ENCODE data around the gene ACSBG1. TPM values are rescaled to one million over a fixed set of nuclear protein-coding genes. Genes with fewer than 3 reads are reported as not detected.
"Not testable (repeated sequence)": the region's sequence is repeated elsewhere in the genome, so short reads cannot be mapped to it uniquely, and the experiment has no call there.

The ACSBG1 gene
- total RNA-seq, 1 experiment from 2014 or later = not detected

DNA sequence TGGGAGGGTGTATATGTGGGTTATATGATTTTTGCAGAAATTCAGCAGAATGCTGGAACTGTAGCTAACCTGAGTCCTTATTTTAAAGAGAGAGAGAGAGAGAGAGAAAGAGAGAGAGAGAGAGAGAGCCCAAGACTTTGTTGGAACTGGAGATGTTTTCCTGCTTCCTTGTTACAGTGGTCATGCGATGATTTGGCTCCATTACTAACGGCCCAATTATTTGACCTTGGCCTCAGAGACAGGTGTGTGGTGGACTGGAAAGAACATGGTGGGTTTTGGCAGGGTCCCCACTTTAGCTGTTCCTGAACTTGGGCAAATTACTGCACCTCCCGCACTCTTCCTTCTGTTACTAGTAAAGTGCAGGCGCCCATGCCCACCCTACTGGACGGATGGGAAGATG, 14.8 kb upstream of the ACSBG1 start:
- no peak for DNase-seq (ENCODE audit: low spot score)

DNA sequence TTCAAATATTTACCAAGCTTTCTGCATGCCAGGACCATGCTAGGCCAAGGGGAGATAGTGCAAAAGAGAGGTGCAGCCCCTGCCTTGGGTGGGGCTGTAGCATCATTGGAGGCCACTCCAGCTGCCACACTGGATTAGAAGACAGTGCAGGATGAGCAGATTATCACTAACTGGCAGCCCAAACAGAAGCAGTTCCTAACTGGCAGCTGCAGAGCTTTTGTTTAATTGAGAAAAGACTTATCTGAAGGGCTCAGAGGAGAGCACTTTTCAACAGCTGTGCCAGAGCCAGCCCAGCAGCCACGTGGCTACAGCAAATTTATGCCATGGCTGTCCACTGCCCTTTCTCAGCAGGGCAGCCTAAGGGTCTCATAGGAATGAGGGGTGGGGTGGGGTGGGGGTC, 13.5 kb upstream of the ACSBG1 start:
- no peak for DNase-seq (ENCODE audit: low spot score)

DNA sequence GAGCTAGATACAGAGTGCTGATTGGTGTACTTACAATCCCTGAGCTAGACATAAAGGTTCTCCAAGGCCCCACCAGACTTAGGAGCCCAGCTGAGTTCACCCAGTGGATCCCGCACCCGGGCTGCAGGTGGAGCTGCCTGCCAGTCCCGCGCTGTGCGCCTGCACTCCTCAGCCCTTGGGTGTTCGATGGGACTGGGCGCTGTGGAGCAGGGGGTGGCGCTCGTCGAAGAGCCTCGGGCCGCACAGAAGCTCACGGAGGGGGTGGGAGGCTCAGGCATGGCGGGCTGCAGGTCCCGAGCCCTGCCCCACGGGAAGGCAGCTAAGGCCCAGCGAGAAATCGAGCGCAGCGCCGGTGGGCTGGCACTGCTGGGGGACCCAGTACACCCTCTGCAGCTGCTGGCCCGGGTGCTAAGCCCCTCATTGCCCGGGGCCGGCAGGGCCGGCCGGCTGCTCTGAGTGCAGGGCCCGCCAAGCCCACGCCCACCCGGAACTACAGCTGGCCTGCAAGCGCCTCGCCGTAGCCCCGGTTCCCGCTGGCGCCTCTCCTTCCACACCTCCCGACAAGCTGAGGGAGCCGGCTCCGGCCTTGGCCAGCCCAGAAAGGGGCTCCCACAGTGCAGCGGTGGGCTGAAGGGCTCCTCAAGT, 11.7 kb upstream of the ACSBG1 start:
- DNase-seq (ENCODE audit: low spot score) = not testable (repeated sequence)

DNA sequence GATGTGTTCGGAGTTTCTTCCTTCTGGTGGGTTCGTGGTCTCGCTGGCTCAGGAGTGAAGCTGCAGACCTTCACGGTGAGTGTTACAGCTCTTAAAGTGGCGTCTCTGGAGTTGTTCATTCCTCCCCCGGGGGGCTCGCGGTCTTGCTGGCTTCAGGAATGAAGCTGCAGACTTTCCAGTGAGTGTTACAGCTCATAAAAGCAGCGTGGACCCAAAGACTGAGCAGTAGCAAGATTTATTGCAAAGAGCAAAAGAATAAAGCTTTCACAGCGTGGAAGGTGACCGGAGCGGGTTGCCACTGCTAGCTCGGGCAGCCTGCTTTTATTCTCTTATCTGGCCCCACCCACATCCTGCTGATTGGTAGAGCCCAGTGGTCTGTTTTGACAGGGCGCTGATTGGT, 11.0 kb upstream of the ACSBG1 start:
- DNase-seq (ENCODE audit: low spot score) = not testable (repeated sequence)

DNA sequence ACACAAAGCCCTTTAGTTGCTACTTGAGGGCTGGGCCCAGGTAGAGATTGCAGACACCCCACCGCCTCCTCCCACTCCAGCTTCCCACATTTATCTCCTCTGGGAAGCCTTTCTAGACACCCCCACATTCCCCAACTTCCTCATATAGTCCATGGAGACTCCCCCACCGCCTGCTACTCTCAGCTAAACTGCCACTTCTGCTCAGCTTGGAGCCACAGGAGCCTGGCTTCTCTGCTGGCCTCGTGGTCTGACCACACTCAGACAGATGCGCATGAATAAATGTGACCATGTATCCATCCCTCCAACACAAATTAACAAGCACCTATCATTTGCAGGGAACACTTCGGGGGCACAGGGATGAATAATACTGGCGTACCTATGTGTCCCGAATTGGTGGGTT, 10.5 kb upstream of the ACSBG1 start:
- DNase-seq (ENCODE audit: low spot score) = no peak

DNA sequence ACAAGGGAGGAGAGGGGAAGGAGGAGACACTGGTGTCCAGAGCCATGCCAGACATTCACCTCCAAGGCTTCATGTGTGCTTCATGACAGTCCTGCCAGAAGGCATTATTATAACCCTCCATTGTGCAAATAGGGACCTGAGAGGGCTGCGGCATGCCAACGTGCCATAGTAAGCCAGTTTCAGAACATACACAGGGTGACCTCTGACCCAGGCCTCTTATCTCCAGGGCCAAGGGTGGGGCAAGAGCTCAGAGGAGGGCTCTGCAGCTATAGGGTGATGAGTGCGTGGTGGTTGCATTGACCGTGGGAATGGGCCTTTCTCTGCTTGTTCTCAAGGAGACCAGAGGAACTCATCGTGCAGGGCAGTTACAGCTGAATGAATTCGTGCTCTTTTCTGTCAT, 9.7 kb upstream of the ACSBG1 start:
- no peak for DNase-seq (ENCODE audit: low spot score)

DNA sequence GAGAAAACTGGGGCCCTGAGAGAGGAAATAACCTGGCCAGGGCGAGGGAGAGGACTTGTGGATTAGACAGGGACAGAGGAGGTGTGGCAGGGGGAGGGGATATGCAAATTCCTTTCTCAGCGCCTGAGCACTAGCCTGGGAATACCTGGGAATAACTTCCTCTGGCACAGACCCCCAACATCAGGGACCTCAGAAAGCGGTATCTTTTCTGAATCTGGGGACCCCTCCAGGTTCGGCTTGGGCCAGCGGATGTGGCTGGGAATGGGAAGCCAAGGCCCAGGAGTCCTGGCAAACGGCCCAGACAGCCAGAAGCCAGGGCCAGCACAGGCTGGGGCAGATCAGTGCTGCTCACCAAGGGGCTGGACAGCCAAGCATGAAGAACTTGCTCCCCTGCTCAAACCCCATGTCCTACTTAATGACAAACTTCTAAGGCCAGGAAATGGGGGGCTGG, 9.2 kb upstream of the ACSBG1 start:
- DNase-seq (ENCODE audit: low spot score) = peak; percentile 13

DNA sequence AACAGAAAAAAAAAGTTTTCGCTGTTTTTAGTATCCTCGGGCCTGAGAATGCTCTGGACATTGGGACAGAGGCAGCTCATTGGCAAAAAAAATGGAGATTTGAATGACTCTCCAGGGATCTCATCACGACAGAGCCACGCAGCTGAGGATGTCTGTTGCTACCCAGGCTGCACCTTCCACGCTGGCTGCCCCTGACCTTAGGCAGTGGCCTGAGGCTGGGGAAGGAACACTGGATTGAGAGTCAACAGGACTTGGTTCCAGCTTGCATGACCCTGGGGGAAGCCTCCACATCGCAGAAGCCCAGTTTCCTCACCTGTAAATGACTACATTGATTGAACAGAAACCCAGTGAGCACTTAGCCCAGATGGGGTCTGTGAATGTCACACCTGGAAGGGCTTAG, 8.7 kb upstream of the ACSBG1 start:
- DNase-seq (ENCODE audit: low spot score) = no peak

DNA sequence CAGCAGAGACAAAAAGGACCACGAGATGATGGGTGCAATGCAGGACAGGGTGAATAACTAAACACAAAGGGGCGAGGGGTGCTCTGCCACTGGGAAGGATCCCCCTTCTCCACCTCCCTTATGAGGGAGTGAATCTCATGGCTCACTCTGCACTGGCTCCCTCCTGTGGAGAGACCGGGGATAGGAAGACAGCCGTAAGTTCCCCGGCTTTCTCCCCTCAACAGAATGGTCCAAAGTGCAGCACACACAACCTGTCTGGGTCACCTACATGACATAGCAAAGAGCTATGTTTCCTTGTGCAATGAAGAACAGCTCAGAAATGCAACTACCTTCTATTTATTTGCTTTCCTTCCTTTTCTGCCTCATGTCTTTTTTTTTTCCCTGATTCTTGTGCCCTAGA, 7.8 kb upstream of the ACSBG1 start:
- no peak for DNase-seq (ENCODE audit: low spot score)

DNA sequence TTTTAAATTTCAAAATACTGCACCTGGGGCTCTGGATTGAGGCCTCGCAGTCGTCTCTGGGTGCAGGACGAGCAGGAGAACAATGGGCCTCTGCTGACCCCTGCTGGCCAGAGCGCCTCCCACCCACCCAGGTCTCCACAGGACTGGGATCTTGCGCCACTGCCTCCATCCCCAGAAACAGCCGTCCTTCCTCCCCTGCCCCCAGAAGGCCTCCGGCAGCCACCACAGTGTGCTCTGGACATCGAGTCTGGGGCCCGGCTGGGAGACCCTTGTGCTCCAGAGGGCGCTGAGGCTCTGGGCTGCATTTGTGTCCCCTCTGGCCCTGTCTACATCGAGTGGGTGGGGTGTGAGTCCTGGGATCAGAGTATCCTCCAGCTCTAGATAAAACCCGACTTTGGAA, 6.7 kb upstream of the ACSBG1 start:
- DNase-seq (ENCODE audit: low spot score) = peak; percentile 70

DNA sequence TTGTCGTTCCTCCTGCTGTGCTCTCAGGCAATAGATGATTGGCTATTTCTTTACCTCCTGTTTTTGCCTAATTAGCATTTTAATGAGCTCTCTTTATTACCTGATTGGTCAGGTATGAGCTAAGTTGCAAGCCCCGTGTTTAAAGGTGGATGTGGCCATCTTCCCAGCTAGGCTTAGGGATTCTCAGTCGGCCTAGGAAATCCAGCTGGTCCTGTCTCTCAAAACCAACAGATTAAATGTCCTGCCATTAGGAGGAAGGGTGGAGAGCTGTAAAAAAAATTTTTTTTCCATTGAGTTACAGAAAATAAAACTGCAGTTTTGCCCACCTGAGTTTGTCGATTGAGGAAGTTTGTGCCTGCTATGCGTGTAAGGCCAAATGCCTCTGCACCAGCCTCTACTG, 5.4 kb upstream of the ACSBG1 start:
- DNase-seq (ENCODE audit: low spot score) = no peak

DNA sequence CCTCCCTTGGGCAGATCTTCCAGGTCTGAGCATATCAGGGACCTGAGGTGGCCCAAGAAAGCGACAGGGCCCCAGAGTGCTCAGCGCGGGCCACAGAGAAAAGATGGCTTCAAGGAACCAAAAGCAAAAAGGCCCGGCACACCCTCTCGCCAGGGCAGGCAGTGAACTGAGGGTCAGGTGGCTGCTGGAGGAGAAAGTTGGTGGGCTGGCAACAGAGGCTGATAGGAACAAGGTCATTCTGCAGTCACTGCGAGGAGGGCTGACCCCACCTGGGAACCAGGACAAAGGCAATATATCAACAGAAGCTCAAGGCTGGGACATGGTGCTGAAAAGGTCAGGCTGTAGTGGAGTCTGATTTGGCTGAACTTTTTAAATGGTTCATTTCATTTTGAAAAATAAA, 2.8 kb upstream of the ACSBG1 start:
- no peak for DNase-seq (ENCODE audit: low spot score)

DNA sequence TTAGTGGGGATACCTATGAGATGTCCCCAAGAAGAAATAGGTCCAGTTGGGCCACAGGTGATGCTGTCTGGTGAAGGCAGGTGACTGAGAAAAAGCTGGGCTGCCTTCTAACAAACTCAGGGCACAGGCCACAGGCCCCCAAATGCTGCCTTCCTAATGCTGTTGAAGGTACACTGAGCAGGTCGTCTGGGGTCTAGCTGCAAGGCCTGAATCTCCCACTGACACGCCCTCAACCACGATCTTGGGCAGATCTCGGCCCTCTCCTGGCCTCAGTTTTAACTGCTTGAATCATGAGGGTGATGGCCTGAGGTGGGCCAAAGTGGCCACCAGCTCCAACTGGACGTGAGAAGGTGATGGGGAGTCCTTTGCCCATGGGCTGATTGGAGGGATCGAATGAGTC, 2.1 kb upstream of the ACSBG1 start:
- DNase-seq (ENCODE audit: low spot score) = no peak

DNA sequence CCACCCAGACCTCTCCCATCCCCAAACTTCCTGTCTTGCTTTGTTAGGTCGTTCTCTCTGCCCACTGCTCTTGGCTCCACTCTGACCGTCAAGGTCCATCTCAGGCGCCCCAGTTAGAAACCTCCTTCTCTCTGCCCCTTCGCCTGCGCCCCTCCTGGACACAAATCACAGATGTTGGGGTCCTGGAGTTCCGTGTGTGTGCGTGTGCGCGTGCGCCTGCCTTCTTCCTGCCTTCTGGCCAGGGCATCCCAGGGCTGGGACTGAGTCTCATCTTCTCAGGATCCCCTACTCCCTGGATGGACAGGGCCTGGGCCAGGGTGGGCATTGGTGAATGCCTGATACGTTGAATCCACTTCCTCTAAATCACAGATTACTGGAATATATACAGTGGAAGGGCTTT, 869 bp downstream of the ACSBG1 start:
- no peak for DNase-seq (ENCODE audit: low spot score)

DNA sequence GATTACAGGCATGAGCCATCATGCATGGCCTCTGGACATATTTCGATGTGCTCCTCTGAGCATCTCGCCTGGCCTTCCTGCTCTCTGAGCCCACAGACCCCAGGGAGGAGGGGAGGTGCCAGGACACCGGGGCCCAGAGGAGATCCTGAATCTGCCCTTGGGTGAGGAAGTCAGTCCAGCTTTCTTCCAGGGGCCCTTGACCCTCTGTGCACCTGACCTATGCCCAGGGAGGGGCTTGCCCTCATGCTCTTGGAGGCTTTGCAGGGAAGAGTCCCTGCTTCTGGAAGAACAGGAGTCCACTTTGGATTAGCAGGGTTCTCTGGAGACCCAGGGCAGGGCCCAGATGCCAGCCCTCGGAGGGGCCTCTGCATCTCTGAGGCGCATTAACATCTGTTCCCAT, 1.4 kb downstream of the ACSBG1 start:
- no peak for DNase-seq (ENCODE audit: low spot score)

DNA sequence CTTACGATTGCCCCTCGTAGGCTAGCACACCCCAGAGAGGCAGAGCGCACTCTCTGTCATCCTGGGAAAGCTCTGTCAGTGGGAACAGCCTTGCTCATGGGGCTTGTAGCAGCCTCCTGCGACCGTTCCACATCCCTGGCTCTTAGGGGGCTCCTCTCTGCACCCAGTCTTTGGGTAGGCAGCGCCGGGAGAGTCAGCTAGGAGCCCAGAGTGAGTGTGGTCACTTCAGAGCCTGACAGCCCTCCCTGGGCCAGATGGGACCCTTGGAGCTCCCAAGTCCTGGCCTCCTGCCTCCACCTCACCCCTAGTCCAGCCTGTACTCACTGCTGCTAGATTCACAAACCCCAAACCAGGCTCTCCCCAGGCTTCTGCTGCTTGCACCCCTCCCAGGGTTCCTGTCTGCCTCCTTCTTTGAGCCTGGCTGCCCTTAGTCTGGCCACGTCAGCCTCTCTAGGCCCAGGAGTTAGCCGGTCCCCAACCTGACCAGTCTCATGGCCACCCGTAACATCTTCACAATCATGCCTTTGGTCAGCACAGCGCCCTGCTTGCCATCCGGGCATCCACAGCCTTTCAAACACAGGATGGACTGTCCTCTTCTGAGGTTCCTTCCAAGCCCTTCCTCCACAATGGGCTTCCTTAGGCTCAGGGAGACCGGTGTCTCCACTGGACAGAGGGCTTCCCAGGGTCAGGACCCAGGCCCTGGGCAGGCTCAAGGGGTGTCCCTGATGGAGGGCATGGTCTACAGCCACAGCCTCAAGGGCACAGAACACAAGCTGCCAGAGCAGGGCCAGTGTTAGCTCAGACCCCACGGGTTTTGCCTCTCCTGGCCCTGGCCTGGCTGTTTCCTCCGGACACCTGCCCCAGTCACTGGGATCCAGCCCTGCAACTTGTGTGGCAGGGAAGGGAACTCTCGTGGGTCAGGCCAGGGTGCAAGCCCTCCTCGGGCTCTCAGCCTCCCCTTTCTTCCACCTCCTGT, 4.6 kb downstream of the ACSBG1 start:
- DNase-seq (ENCODE audit: low spot score) = no peak

DNA sequence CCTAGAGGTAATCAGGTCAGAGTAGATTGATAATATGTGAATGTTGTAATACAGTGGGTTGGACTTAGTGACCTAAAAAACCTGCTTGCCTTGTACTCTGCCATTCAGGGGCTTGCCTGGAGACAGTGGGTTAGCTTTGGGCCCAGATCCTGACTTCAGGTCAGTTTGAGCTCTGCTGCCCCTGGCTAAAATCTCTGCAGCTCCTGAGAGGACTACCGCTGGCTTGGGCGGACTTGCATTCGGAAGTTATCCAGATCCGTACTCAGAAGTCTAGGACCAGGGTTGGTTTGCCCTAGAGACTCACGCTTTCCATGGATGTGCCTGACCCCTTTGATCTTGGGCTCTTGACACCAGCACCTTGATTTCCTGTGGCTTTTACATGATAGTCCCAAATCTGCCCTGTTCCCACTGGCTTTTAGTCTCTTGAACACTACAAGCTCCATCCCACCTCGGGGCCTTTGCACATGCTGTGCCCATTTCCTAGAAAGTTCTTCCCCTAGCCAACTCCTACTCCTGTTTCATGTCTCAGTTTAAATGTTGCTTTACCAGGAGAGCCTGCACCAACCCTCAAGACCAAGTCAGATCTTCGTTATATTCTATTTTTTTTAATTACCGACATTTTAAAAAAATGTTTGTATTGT, 5.9 kb downstream of the ACSBG1 start:
- DNase-seq (ENCODE audit: low spot score) = no peak

DNA sequence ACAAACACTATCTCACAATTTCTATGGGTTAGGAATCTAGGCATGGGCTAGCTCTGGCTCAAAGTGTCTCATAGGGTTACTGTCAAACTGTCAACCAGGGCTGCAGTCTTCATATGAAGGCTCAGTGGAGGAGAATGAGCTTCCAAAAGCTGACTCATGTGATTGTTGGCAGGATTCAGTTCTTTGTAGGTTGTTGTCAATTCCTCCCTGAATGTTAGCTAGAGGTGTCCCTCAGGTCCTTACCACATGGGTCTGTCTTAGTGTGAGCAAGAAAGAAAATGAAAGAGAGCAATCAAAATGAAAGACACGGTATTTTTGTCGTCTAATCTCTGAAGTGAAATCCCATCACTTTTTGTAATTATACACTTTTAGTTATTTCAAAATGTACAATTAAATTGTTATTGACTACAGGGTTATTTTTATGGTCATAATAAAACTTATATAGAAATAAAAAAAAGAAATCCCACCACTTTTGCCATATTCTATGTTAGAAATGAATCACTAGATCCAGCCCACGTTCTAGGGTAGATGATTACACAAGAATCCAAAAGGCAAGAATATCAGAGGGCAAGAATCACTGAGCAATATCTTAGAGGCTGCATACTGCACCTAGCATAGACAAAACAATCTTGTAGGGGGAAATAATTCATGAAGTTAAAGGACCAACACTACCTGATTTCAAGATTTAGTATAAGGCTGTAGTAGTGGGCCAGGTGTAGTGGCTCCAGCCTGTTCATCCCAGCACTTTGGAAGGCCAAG, 8.4 kb downstream of the ACSBG1 start:
- no peak for DNase-seq (ENCODE audit: low spot score)

DNA sequence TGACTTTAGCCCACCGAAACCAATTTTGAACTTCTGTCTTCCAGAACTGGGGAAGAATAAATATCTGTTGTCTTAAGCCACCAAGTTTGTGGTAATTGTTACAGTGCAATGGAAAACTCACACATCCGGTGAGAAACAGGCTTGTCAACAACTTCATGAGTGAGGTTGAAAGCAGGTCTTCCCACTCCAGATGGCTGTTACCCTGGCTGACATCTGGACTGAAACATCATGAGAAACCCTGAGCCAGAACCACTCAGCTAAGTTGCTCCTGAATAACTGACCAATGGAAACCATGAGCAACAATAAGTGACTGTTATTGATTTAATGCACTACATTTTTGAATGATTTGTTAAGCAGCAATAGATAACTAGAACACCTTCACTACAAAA, 10.3 kb downstream of the ACSBG1 start:
- DNase-seq (ENCODE audit: low spot score) = no peak

DNA sequence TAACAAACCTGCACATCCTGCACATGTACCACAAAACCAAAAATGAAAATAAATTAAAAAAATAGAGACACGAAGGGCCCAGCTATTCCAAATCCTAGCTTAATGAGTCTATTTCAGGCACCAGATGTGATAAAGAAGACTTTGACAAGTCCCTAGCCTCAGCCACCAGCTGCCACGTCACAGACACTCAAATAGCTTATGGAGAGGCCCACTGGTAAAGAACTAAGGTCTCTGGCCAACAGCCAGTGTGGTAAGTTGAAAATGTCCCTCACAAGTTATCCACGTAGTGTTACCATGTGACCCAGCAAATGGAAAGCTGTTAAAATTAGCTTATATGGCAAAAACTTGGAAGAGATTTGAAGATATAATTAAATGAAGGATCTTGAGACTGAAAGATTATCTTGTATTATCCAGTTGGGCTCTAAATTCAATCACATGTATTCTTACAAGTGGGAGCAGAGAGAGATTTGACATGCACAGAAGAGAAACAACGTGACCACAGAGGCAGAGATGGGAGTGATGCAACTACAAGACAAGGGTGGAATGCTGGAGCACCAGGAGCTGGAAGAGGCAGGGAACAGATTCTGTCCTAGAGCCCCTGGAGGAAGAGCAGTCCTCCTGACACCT, 10.9 kb downstream of the ACSBG1 start:
- DNase-seq (ENCODE audit: low spot score) = no peak

DNA sequence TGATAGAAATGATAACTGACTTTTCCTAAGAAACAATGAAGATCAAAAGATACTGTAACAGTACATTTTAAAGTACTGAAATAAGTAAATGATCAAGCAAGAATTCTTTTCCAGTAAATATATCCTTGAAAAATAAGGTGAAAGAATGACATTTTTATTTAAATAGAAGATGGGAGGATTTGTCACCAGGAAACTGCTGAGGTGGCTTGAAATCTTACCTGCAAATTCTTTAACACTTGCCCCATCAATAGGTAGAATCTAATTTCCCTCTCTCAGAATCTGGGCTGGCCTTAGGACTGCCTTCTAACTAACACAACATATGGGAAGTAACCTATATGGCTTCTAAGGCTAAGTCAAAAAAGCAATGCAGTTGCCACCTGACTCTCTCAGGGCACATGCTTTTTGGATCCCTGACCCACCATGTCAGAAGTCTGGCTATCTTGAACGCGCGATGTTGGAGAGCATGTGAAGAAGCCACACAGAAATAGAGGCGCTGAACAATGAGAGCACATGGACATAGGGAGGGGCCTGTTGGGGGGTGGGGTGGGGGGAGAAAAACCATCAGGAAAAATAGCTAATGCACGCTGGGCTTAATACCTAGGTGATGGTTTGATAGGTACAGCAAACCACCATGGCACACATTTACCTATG, 11.5 kb downstream of the ACSBG1 start:
- no peak for DNase-seq (ENCODE audit: low spot score)

Data from A172 (cell line).